Nephron (organoid): Measurements from ENCODE around the gene BEST1.

Experiments
- H3K27ac Mint-ChIP-seq, 3 experiments: 2 replicates each; pipeline ENCODE4 v1.8.0; 2020; ENCODE audit warnings: mixed read lengths in 3 of 3, mild to moderate bottlenecking in 2 of 3, moderate library complexity in 1 of 3
- H3K27me3 Mint-ChIP-seq: 2 replicates; pipeline ENCODE4 v1.8.0; 2021; ENCODE audit warnings: low read depth, mild to moderate bottlenecking, moderate library complexity, mixed read lengths
- H3K36me3 Mint-ChIP-seq: 2 replicates; pipeline ENCODE4 v1.8.0; 2020; ENCODE audit warnings: low read depth, mixed read lengths
- H3K4me1 Mint-ChIP-seq: 2 replicates; pipeline ENCODE4 v1.8.0; 2020; ENCODE audit warnings: mixed read lengths
- H3K4me3 Mint-ChIP-seq, 3 experiments: 2 replicates each; pipeline ENCODE4 v1.8.0; 2020; ENCODE audit warnings: mild to moderate bottlenecking in 3 of 3, mixed read lengths in 3 of 3, moderate library complexity in 2 of 3
- H3K9me3 Mint-ChIP-seq: 2 replicates; pipeline ENCODE4 v1.8.0; 2020; ENCODE audit warnings: mixed read lengths
- TF ChIP-seq, protein P1 (sequence below), 3 experiments: fragments of 200-600 bp; sonication (generic); IDR thresholded peaks; one replicate each; pipeline ENCODE4 v1.5.0; 2021; ENCODE audit warnings: antibody characterized with exemption in 3 of 3; ENCODE audit not compliant: unreplicated experiment in 3 of 3

The BEST1 gene

DNA sequence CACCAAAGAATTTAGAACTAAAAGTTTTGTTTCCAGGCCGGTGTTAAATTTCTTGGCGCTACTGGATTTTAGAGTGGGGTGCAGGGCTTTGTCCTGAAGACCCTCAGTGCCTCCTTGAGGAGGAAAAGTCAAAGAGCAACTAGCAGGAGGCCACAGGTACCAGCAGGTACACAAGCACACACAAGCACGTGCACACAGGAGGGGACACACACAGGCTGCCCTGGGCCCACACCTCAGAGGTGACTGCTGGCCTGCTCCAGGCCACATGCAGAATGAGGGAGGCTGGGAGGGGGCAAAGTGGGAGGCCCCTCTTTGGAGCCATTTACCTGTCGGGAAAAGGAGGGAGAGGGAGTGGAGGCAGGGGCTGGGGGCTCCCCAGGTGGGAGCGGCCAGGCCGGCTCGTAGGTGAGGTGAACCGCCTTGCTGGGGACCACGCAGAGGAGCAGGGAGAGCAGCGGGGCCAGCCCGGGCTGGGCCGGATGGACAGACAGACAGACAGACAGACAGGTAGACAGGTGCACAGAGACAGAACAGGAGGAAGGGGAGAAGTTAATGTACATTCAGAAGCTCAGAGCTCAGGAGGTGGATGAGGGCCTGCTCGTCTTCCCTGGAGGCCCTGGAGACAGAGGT lies 45.0 kb upstream of the BEST1 start:
- TF ChIP-seq, protein P1, sequence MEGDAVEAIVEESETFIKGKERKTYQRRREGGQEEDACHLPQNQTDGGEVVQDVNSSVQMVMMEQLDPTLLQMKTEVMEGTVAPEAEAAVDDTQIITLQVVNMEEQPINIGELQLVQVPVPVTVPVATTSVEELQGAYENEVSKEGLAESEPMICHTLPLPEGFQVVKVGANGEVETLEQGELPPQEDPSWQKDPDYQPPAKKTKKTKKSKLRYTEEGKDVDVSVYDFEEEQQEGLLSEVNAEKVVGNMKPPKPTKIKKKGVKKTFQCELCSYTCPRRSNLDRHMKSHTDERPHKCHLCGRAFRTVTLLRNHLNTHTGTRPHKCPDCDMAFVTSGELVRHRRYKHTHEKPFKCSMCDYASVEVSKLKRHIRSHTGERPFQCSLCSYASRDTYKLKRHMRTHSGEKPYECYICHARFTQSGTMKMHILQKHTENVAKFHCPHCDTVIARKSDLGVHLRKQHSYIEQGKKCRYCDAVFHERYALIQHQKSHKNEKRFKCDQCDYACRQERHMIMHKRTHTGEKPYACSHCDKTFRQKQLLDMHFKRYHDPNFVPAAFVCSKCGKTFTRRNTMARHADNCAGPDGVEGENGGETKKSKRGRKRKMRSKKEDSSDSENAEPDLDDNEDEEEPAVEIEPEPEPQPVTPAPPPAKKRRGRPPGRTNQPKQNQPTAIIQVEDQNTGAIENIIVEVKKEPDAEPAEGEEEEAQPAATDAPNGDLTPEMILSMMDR (IDR thresholded peaks at IDR 0.05; ENCODE audit: unreplicated experiment in 3 of 3), result no peak
- H3K4me1 Mint-ChIP-seq, result peaks cover 14% of the 10 kb centered on the region
- no peaks in the 10 kb centered on the region for H3K27me3 Mint-ChIP-seq
- H3K4me3 Mint-ChIP-seq, result no peak overlapping the region
- no peaks in the 10 kb centered on the region for H3K9me3 Mint-ChIP-seq
- H3K36me3 Mint-ChIP-seq, result peaks cover 20% of the 10 kb centered on the region
- H3K27ac Mint-ChIP-seq, result peak overlapping the region; percentile 69 to 90 (median 72)

DNA sequence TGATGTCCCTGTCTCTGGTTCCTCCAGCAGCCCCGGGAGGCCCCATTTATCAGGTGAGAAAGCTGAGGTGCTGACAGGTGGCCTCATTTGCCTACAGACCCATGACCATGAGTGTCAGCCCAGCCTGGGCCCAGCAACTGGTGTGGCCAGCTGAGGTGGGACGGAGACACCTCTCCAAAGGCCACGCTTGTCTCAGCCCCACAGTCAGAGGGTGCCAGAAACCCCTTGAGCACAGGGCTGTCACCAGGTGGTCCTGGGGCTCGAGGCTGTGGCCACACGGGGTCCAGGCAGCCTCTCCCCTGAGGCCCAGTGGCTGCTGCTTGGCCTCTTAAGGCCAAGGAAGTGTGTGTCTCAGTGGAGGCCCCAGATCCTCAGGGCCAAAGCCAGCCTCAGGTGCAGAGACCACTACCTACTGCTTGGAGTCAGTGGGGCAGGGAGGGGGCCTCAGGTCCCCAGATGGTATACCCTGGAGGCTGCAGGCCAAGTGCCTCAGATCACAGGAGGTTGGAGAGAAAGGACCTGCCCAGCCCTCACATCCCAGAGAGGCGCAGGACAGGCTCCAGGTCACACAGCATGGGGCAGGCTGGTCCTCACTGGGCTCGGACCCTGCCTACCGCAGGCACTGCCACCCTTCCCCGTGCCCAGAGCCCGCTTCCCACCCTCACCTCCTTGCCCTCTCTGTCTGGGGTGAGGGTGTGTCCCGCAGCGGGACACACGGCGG lies 44.2 kb upstream of the BEST1 start:
- Mint-ChIP-seq H3K4me3 (no peak overlapping the region), H3K9me3 (no peaks in the 10 kb centered on the region), H3K36me3 (peaks cover 20% of the 10 kb centered on the region), H3K4me1 (peaks cover 21% of the 10 kb centered on the region), H3K27ac (peak overlapping the region in 1 of 3 experiments; percentile 69), H3K27me3 (no peaks in the 10 kb centered on the region)
- TF ChIP-seq, protein P1 (IDR thresholded peaks at IDR 0.05; ENCODE audit: unreplicated experiment in 3 of 3), result no peak

DNA sequence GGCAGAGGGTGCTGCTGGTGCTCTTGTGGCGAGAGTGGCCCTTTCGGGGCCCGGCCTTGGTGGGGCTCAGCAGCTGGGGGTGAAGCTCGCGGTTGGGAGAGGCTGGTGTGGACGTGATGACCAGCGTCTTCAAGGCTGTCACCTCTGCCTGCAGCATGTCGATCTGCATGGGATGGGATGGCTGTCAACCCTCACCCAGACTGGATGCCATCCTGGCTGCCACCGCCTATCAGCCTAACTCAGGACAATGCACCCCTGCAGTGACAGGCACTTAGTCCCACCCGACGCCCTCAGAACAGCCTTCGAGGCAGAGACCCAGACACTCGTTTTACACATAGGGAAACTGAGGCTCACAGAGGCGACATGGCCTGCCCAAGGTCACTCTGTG lies 43.6 kb upstream of the BEST1 start:
- H3K9me3 Mint-ChIP-seq, result no peaks in the 10 kb centered on the region
- peaks cover 18% of the 10 kb centered on the region for H3K36me3 Mint-ChIP-seq
- peaks cover 26% of the 10 kb centered on the region for H3K4me1 Mint-ChIP-seq
- H3K27ac Mint-ChIP-seq, result peak overlapping the region in 2 of 3 experiments; percentile 33 to 58
- TF ChIP-seq, protein P1 (IDR thresholded peaks at IDR 0.05; ENCODE audit: unreplicated experiment in 3 of 3), result no peak
- H3K4me3 Mint-ChIP-seq, result no peak overlapping the region
- no peaks in the 10 kb centered on the region for H3K27me3 Mint-ChIP-seq

DNA sequence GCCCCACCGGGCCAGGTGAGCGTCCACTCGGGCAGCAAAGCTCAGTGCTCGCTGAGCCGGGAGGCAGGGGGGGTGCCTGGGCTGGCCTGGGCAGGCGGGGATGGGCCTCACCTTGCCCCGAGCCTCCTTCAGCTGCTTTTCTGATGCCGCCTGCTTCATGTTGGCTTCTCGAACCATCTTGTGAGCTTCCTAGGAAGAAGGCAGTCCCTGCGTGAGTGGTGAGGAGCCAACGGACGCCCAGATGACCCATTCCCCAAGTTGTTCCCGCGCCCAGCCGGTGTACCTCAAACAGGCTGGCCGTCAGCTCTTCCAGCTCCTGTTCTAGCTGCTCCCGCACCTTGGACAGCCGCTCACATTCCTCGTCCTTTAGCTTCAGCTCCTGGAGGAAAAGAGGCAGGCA lies 42.9 kb upstream of the BEST1 start:
- no peak overlapping the region for H3K4me3 Mint-ChIP-seq
- H3K36me3 Mint-ChIP-seq, result peaks cover 15% of the 10 kb centered on the region
- H3K27me3 Mint-ChIP-seq, result no peaks in the 10 kb centered on the region
- TF ChIP-seq, protein P1 (IDR thresholded peaks at IDR 0.05; ENCODE audit: unreplicated experiment in 3 of 3), result no peak
- peak overlapping the region in 2 of 3 experiments; percentile 68 to 70 for H3K27ac Mint-ChIP-seq
- peaks cover 32% of the 10 kb centered on the region for H3K4me1 Mint-ChIP-seq
- no peaks in the 10 kb centered on the region for H3K9me3 Mint-ChIP-seq

DNA sequence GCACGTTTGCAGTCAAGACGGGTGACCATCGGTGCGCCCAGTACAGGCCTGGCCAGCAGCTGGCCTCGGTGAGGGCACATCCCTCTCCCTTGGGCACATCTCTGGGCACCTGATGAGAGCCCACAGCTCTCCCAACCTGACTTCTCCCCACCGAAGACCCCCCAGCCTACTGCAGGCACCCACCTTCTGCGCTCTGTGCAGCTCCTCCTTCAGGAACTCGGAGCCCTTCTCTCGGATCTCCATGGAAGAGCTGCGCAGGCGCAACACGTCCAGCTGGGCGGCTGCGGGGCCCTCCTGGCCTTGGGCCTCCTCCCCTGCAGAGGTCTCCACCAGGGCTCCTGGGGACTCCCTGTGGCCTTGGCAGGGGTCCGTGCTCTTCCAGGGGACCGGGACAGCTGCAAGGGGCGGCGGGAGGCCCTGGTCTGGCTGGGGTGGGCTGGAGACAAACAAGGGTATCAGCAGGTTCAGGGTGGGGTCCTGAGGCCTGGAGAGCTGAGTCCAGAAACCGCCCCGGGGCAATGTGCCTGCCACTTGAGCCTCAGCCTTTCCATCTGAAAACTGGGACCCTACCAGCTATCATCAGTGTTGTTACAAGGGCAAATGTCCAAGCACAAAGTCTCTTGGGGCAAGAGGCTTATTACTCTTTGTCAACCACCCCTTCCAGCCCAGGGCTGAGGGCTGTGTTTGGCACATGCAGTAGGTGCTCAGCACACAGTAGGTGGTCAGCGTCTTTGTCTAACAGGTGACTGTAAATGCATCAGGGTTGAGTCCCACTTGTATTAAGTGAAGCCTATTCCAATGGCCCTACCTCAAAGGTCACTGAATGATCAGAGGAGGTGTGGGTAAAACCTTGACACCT lies 42.1 kb upstream of the BEST1 start:
- no peaks in the 10 kb centered on the region for H3K27me3 Mint-ChIP-seq
- peak overlapping the region; percentile 91 to 94 (median 92) for H3K27ac Mint-ChIP-seq
- peak overlapping the region in 2 of 3 experiments; percentile 50 to 70 for H3K4me3 Mint-ChIP-seq
- H3K9me3 Mint-ChIP-seq, result no peaks in the 10 kb centered on the region
- peaks cover 40% of the 10 kb centered on the region for H3K4me1 Mint-ChIP-seq
- TF ChIP-seq, protein P1 (IDR thresholded peaks at IDR 0.05; ENCODE audit: unreplicated experiment in 3 of 3), result no peak
- peaks cover 10% of the 10 kb centered on the region for H3K36me3 Mint-ChIP-seq
